CD4-positive, alpha-beta T cell treated with Interleukin-17A for 1 hour (primary cell): ENCODE results near the gene MIOS.
"Not testable (repeated sequence)": the region's sequence is repeated elsewhere in the genome, so short reads cannot be mapped to it uniquely, and the experiment has no call there.

Experiments used
- DNase-seq: peaks from one replicate; pipeline ENCODE4 v3.0.0-alpha.2; 2020

MIOS gene

GRCh38 chr7:7651479-7651878 is 84.8 kb downstream of the MIOS start:
- no peak for DNase-seq

- no peak for DNase-seq
Observed at GRCh38 chr7:7652798-7653540, 86.3 kb downstream of the MIOS start.

- DNase-seq = peak; percentile 54
Observed at GRCh38 chr7:7653593-7654187, 87.0 kb downstream of the MIOS start.

- no peak for DNase-seq
Observed at GRCh38 chr7:7654964-7655715, 88.5 kb downstream of the MIOS start.

- not testable (repeated sequence) for DNase-seq
Observed at GRCh38 chr7:7656459-7656858, 89.8 kb downstream of the MIOS start.
